NOMO-1 treated with DMSO at 0.1 percent for 48 hours (cell line): ENCODE data around the gene HSPG2.

Source experiments
- DNase-seq: peaks from one replicate; lab custom pipeline; 2025; ENCODE audit not compliant: unreplicated experiment; lab: John Stamatoyannopoulos, UW

HSPG2 gene

DNA sequence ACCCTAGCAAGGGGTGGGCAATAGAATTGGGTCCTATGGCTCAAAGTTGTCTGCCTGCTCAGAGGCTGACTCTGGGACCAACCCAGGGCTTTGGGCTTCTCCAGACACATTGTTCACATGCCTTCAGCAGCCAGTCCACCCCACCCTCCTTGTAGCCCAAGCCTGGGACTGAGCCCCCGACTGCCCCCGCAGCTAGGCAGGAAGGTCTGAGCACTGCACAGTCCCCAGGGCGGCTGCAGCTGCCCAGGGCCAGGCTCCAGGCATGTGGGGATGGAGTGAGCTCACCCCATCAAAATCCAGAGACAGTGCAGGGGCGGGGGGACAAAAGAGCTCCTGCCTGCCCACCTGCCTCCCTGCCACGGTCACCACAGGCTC is 35.6 kb downstream of the HSPG2 start:
- DNase-seq, result no peak

DNA sequence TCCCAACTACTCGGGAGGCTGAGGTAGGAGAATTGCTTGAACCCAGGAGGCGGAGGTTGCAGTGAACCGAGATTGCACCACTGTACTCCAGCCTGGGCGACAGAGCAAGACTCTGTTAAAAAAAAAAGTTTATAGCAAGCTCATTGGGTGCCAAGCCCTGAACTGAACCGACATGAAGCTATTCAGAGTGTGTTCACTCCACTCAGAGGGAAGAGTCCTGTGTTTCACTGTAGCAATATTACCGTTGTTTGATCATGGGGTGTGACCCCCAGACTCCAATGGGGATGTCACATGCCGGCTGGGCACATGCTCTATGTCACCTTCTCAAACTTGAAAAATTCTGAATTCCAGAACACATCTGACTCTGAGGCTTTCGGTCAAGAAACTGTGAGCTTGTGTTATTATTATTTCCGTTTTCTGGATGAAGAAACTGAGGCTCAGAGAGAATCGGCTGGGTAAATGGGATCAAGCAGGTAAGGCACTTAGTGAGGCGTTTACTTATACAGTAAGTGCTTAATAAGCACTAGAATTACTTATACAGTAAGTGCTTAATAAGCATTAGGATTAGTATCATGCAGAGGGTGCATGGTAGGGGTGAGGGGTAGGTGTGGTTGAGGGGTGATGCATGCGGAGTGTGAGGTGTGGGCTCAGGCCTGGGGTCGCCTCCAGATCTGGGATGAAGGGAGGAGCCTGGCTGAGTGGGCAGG is 36.2 kb downstream of the HSPG2 start:
- DNase-seq, result no peak

DNA sequence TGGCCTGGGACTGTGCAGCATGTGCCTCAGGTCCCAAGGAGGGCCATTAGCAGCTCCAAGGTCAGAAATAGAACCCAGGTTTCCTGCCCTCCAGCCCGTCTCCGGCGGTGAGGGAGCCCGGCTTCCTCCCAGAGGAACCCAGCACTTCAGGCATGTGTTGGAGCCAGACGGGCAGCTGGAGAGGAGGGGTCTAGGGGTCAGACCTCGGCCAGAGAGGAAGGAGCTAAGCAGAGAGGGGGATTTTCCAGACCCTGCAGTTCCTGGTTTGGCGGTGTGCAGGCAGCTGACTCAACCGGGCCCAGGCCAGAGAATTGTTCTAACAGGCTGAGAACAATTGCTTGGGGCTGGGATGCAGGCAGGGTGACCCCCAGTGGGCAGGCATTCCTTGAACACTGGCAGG is 37.1 kb downstream of the HSPG2 start:
- DNase-seq, result no peak

DNA sequence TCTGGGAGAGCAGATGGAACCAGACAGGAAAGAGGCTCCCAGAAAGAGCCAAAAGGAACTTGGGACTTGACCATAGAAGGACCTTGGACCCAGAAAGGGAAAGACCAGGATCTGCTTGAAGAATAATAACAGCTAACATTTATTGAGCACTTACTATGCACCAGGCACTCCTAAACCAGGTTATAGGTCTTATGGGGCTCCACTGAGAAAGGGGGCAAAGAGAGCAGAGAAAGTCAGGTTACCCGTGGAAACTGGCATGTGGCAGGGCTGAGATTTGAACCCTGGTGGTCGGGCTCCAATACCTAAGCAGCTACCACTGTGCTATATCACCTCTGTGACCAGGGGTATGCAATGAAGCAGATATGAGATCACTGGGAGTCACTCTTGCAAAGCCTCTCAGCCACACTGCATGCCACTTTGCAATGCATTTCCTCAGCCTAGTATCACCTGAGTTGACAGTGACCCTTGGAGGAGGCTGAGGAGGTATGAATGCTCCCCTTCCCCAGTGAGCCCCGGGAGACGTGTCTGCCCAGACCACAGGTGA is 37.8 kb downstream of the HSPG2 start:
- no peak for DNase-seq

DNA sequence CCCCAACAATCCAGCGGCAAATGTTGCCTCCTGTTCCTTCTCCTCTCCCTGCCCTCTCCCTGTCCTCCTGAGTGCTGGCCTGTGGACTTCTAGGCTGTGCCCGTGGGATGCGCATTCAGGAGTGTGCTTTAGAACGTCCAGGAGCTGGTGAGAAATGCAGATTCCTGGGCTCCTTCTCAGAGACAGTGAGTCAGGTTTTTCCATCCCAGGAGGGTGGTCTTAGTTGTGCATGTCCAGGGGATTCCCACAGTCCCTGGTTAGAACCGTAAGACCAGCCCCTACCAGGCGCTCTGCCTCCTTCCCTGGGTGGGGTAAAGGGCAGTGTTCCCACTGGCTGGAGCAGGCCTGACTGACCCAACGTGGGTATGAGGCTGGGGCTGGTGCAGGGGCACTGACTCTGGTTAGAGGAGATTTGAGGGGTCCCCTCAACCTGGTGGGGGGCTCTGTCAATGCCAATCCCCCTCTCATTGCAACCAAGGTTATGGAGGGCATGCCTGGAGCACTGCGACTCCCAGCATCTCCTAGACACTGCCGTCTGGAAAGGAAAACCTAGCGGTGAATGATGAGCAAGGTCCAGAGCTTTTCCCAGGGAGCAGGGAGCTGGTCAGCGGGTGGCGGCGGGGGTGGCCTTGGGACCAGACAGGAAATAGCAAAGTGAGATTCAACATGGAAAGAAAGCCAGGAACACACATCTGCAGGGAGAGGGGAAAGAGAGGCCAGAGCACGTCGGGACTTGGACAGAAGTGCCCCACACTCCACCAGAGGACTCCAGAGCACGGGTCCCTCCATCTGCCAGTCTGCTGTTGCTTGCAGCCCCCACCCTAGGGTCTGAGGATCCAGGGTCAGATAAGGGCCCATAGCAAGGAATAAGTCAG is 38.5 kb downstream of the HSPG2 start:
- DNase-seq, result no peak

DNA sequence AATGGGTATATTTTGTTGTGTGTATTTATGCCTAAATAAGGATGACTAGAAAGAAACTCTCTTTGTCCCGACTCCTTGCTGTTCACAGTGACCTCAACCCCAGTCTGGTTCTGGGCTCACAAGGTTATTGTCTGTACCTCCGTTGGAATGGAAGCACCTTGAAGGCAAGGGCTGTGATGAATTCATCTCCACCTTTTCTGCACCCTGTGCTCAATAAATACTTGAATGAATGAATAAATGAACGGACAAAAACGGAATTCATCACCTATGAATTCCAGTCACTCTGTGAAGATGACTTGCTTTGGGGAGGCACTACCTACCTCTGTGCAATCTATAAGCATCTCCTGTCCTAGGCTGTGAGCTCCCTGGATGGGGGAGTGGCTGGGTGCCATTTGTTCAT is 39.3 kb downstream of the HSPG2 start:
- DNase-seq, result no peak

DNA sequence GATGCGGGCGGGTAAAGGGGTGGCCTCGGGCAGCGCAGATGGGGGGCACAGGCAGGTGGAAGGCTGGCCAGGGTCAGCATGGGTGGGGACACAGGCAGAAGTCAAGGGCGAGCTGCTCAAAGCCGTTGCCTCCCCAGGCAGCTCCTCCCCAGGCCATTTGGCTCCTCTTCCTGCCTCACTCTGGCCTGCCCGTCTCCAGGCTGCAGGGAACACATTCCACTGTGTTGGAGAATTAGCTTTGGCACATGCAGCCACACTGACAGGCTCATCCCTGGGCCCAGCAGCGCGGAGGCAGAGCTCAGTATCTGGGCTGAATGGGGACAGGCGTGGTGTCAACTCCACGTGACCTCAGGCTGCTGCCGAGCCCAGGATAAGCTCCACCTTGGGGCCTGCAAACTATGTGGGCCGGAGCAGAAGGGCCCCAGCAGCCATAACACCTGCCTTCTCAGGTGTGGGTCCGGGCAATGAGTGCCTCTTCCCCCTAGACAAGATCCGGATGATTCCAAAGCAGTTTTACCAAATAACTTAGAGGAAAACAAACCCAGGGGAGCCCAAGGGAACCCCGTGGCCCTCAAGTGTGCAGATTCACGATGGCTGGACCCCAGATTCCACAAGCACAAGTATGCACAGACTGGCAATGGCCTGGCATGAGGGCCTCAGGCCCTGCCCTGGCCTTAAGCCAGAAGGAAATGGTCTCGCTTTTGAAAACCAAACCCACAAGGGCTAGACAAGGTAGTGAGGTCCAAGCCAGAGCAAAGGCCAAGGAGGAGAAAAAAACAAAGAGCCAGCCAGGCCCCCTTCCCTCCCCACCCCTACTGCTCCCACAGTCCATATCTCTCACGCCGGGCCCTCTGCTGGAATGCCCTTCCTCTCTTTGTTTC is 40.2 kb downstream of the HSPG2 start:
- DNase-seq, result no peak

DNA sequence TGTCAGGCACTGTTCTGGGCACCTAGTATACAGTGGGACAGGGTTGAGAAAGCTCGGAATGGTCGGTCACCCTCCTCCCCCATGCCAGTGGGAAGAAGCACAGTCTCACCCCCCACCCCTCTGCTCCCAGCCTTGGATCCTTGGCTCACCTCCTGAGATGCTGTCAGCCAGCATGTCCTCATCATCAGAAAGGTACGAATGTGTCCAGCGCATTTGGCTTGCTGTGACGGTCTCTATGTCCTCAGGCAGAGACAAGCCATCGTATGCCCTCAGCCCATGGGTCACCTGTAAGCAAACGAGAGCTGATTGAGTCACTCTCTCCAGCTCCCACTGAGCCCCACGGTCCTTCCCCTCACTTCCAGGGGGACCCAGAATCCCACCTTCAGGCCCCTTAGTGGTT is 41.1 kb downstream of the HSPG2 start:
- no peak for DNase-seq

DNA sequence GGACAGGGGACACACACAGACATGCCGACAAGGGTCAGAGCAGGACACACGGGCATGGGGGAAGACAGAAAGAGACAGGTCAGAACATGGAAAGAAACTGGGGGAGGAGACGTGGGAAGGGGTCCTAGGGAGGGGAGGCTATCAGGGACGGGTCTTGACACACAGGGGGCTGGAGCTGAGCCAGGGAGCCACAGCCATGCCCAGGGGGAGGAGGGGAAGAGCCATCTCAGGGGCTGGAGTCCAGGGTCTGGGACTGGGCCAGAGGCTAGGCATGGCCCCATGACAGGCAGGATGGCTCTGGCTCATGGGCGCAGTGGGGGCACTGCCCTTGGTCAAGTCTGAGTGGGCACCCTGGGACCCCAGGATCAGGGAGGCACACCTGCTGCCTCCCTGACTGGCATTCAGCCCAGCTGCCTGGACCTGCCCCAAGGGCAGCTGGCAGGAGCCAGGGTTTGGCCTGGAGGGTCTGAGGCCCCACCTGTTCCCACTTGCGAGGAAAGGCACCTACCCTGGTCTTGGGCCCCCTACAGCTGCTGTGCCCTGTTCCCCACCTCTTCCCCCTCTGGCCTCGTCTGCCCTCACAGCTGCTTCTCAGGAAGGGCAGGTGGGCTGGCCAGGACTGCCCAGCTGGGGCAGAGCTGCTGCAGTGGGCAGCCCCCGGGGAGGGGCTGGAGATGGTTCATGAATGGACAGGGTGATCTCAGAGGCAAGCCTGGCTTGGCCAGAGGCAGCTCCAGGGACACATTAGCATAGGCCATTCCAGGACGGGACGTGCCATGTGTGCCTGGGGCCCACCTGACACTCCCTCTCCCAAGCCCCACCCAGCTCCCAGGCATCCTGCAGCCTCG is 42.9 kb downstream of the HSPG2 start:
- DNase-seq, result no peak

DNA sequence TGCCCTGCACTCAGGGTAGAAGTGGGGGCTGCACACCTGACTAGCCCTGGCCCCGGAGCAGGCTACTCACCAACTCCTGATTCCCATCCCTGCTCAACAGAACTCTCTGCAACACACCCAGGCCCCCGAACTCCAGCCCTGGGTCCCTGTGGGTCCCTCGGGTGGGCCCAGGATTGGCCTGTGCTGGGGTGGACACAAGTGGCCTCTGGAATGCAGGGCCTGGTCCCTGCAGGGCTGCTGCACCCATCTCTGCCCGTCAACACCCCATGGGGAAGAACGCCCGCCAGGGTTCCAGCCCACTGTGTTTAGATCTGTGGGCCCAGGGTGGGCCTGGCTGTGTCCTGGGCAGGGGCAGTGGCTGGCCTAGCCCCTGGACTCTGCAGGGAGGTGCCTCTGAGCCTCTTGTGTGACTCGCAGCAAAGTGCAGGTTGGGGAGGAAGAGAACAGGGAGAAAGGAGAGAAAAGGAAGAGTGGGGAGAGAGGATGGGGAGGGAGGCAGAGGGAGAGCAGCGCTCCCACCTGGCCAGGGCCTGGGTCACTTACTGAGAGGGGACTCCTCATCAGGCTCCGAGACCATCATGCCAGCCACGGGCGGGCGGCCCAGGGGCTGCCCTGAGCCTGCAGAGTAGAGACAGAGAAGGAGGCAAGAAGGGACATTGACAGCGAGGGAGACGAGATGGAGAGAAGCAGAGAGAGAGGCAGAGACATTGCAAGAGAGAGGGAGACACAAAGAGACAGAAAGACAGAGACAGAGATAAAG is 43.9 kb downstream of the HSPG2 start:
- no peak for DNase-seq

DNA sequence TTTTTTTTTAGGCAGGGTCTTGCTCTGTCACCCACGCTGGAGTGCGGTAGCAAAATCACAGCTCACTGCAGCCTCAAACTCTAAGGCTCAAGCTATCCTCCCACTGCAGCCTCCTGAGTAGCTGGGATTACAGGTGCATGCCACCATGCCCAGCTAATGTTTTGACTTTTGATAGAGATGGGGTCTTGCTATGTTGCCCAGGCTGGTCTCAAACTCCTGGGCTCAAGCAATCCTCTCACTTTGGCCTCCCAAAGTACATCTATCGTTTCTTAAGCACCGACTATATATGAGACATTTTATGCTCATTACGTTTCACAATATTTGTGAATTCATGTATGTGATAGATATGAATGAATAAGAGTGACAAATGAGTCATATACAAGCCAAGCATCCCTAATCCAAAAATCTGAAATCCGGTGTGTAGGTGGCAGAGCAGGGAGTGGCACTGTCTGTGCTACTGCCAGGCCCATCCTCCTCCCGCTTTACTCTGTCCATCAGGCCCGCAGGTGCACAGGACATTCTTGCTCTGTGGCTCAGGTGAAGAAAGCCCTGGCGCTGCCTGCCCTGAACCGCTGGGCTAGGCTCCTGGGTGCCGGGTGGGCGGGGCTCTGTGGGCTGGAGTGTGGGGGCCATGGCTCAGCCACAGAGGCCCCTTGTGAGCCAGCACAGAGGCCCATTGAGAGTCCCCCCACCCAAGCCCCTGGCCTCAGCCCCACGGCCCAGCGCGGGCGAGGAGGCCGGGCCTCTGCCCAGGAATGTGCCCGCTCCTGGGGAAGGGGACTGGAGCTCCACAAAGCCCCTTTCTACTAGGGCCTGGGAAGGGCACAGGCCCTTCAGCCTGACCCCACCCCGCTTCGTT is 45.3 kb downstream of the HSPG2 start:
- DNase-seq, result no peak

DNA sequence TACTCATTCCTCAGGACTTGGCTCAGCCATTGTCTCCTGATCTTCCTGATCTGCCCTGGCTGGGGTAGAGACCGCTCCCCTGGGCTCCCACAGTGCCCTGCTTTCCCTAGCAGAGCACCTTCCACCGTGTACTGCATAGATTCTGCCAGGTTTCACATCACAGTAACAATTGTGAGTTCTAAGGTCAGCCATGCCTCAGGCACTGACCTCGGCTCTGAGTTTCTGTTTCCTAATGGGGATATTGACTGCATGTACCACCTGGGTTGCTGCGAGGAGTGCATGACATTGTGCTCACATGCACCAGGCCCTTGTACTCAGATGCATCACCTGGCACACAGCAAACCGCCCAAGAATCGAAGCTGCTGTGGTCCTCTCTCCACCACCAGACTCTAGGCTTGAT is 46.0 kb downstream of the HSPG2 start:
- DNase-seq, result no peak

DNA sequence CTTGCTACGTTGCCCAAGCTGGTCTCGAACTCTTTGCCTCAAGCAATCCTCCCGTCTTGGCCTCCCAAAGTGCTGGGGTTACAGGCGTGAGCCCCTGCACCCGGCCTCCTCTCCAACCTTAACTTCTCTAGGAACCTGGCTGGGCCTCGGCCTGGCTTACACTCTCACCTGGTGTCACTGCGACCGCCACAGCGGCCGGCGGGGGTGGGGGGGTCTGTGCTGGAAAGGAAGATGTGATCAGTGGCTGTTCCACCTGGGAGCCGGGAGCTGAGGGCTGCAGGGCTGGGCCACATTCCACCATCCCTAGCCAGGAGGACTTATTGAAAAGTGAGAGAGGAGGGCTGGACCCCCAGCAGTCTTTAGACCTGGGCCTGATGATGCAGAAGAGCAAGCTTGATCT is 48.6 kb downstream of the HSPG2 start:
- DNase-seq, result no peak

DNA sequence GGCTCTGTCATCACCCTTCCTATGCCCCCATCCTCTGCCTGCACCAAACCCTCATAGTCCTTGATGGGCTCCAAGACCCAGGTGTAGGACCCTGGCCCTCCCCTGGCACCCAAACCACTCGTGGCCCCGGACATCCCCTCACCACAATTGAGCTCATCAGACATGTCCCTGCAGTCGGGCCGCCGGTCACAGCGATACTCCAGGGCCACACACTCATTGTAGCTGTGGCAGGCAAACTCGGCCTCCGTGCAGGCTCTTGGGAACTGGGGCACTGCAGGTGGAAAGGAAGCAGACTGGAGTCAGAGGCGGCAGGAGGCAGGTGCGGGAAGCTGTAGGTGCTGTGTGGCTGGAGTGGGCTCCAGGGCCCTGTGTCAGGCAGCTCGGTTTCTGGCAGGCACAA is 49.3 kb downstream of the HSPG2 start:
- no peak for DNase-seq

DNA sequence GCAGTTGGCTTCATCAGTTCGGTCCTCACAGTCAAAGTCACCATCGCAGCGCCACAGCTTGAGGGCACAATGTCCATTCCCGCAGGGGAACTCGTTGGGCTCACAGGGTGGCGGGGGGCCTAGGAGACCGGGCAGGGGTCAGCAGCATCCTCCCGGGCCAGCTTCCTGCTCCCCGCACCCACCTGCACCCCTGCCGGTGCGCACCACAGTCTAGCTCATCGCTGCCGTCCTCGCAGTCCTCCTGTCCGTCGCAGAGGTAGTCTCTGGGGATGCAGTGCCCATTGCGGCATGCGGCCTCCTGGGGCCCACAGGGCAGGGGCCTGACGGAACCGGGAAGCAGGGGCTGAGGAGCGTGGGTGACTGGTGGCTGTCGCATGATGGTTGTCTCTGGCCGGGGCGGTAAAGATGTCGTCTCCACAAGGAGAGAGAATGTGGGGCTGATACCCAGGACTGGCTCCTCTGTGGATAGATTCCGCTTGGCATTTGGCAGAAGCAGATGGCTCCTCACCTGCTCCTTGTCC is 49.8 kb downstream of the HSPG2 start:
- DNase-seq, result no peak

DNA sequence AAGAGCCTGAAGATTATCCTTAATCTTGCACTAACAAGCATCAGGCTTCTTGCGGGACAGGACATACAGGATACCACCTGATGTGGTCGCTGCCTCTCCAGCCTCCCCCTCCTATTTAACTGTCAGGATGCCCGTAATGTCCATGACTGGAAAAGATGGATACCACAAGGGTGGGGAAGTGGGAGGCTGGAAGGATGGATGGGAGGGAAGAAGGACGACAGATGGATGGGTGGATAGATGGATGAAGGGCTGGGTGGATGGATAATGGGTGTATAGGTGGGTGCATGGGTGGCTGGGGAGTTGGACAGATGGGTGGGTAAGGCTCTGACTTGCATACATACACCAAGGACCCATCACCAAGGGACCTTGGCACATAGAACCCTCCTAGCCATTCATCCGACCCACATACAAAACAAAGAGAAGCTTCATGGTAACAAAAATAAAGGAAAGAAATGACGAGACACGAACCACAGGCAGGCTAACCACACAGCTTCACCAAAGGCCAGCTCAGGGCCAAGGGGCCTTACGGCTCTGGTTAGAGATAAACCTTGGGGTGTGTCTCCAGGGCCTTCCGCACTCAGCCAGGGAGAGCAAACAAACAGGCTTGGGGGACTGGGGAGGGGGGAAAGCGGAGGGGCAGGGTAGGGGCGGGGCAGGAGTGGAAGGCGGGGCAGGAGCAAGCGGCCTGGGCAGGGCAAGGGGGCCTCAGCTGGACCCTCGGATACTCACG is 50.5 kb downstream of the HSPG2 start:
- DNase-seq, result no peak

DNA sequence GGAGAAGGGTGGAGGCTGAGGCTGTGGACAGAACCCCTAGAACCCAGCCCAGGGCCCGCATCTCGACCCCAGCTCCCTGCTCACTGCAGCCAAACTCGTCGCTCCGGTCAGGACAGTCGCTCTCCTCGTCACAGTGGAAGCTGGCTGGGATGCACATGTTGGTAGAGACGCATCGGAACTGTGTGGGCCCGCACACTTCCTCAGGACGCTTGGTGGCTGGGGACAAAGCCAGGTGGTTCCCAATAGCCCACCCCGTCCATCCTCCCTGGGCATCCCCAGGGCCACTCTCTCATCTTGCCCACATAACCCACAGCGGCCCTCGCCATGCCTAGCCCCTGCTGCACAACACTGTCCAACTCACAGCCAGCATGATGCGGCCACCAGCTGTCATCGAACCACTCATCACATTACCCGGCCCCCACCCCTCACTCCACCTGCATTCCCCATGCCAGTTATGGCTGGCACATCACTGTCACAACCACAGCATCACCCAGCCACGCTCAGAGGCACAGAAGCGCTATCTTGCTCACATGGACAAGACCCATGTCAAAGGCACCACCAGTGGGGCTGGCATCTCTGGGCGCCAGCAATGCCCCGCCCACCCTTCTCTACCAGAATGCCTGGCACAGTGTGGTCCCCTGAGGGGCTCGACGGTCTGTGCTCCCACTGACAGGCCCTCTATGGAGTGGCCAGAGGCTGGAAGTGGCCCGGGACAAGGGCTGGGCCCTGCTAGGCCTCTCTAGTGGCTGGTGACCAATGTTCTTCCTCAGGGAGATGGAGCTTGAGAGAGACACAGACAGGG is 51.7 kb downstream of the HSPG2 start:
- DNase-seq, result no peak
